Esophagus muscularis mucosa (tissue), 4 donors: ENCODE measurements around the gene RANBP17. TPM values are rescaled to one million over a fixed set of nuclear protein-coding genes. Genes with fewer than 3 reads are reported as not detected.
"Not testable (repeated sequence)": the region's sequence is repeated elsewhere in the genome, so short reads cannot be mapped to it uniquely, and the experiment has no call there.

Source experiments
- DNase-seq: peaks from one replicate; pipeline ENCODE4 v3.0.0-alpha.2; 2017; ENCODE audit errors: extremely low spot score
- H3K27ac ChIP-seq, 4 donors: fragments of 200-600 bp; sonication (generic); replicated peaks in 1 of 4; 1 replicate in 3 of 4; 2 replicates in 1 of 4; pipeline ENCODE4 v1.5.1; 2016 to 2019; ENCODE audit warnings: mild to moderate bottlenecking in 1 of 4
- H3K27me3 ChIP-seq, 4 donors: fragments of 200-600 bp; sonication (generic); one replicate each; pipeline versions ENCODE4 v1.5.1 to v1.6.0; 2016 to 2019
- H3K36me3 ChIP-seq, 4 donors: fragments of 200-600 bp; sonication (generic); one replicate each; pipeline ENCODE4 v1.5.1; 2016 to 2019
- H3K4me1 ChIP-seq, 4 donors: fragments of 200-600 bp; sonication (generic); one replicate each; pipeline ENCODE4 v1.5.1; 2016 to 2019
- H3K4me3 ChIP-seq, 4 donors: fragments of 200-600 bp; sonication (generic); 1 replicate in 2 of 4; 2 replicates in 2 of 4; pipeline ENCODE4 v1.5.1; 2016 to 2019; ENCODE audit warnings: mild to moderate bottlenecking in 4 of 4, moderate library complexity in 1 of 4
- H3K9me3 ChIP-seq, 4 donors: fragments of 200-600 bp; sonication (generic); 1 replicate in 3 of 4; 2 replicates in 1 of 4; pipeline ENCODE4 v1.5.1; 2016 to 2019
- CTCF ChIP-seq, 3 experiments: fragments of 200-600 bp in 2 of 3; fragments of 450-650 bp in 1 of 3; sonication (generic) in 2 of 3; IDR thresholded peaks; one replicate each; pipeline ENCODE4 v1.5.1; 2017 to 2019; ENCODE audit warnings: antibody characterized with exemption in 3 of 3, mild to moderate bottlenecking in 2 of 3, moderate library complexity in 1 of 3
- EP300 ChIP-seq: sonication (generic); formaldehyde crosslinking; IDR thresholded peaks from one replicate; pipeline ENCODE4 v1.6.1; 2017; ENCODE audit warnings: antibody characterized with exemption
- POLR2A ChIP-seq: fragments of 450-650 bp; IDR thresholded peaks from one replicate; pipeline ENCODE4 v1.6.1; 2017; ENCODE audit warnings: antibody characterized with exemption, moderate library complexity, mild to moderate bottlenecking, low read depth
- POLR2AphosphoS5 ChIP-seq, 2 donors: sonication (generic); formaldehyde crosslinking; IDR thresholded peaks; one replicate each; pipeline ENCODE4 v1.6.1; 2017; ENCODE audit warnings: antibody characterized with exemption in 2 of 2
- WGBS: methylation state at CpG from one replicate; pipeline ENCODE4 v1.1.5; 2018; 5-methylcytosine and 5-hydroxymethylcytosine counted together
- intact Hi-C: fragments of 100-400 bp; cut with DNase I; formaldehyde crosslinking; loops from one replicate; pipeline ENCODE4 v1.15.1; 2023
- total RNA-seq, 4 donors: library from RNA; depleted of rRNA; stranded (reverse); fragments of >200 nt; gene quantifications; one replicate each; pipeline versions ENCODE4 v1.1.0 to v1.2.1, GENCODE V29; 2016

The RANBP17 gene
- total RNA-seq, 4 donors from 2014 or later = 16.4 to 28.2 (median 17.7) TPM

DNA sequence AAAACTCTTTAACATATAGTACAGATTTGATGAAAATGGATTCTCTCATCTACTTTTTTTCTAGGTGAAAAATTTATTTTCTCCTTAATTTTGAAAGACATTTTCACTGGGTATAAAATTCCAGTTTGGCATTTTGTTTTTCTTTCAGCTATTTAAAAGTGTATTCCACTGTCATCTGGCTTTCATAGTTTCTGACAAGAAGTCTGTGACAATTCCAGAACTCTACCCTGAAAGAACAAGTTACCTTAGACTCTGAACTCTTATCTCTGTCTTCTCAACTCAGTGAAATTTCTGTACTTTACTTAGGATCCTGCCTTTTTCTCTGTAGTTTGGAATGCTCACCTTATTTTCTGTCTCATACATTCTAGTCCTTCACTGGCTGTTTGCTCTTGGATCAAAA, 161.7 kb downstream of the RANBP17 start:
- DNase-seq = no peak
- intact Hi-C loops = no loop called here
- TF ChIP-seq CTCF (IDR thresholded peaks at IDR 0.05) = no peak
- no peak for TF ChIP-seq POLR2AphosphoS5 (IDR thresholded peaks at IDR 0.05)
- no peak for TF ChIP-seq POLR2A
- TF ChIP-seq EP300 = no peak

DNA sequence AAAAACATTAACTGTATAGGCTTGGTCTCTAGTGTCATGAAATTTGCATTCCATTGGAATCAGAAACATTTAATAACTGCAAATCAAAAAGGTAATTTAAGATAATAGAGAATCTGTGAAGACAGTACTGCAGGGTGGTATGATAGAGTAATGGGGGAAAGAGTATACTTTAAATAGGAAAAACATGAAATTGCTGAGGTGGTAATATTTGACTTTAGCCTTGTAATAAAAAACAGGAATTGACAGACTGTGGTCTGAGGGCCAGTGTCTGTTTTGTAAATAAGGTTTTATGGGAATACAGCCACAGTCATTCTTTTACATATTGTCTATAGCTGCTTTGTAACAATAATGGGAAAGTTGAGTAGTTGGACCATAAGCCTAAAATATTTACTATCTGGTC, 162.3 kb downstream of the RANBP17 start:
- H3K27ac ChIP-seq = no peak overlapping the region
- no peak for DNase-seq
- intact Hi-C loops = no loop called here
- no peaks in the 10 kb centered on the region for H3K36me3 ChIP-seq
- peaks cover 0 to 35% (median 21%) of the 10 kb centered on the region in 4 donors for H3K9me3 ChIP-seq
- no peaks in the 10 kb centered on the region for H3K27me3 ChIP-seq
- H3K4me1 ChIP-seq = no peaks in the 10 kb centered on the region
- TF ChIP-seq POLR2AphosphoS5 (IDR thresholded peaks at IDR 0.05) (no peak), POLR2A (no peak), CTCF (IDR thresholded peaks at IDR 0.05) (no peak), EP300 (no peak)
- no peak overlapping the region for H3K4me3 ChIP-seq

More for the DNA sequence above, 161.7 kb downstream of the RANBP17 start:
- no peaks in the 10 kb centered on the region for H3K27me3 ChIP-seq
- peaks cover 0 to 35% (median 21%) of the 10 kb centered on the region in 4 donors for H3K9me3 ChIP-seq
- no peak overlapping the region for H3K27ac ChIP-seq
- H3K4me3 ChIP-seq = no peak overlapping the region
- H3K4me1 ChIP-seq = no peaks in the 10 kb centered on the region
- no peaks in the 10 kb centered on the region for H3K36me3 ChIP-seq

DNA sequence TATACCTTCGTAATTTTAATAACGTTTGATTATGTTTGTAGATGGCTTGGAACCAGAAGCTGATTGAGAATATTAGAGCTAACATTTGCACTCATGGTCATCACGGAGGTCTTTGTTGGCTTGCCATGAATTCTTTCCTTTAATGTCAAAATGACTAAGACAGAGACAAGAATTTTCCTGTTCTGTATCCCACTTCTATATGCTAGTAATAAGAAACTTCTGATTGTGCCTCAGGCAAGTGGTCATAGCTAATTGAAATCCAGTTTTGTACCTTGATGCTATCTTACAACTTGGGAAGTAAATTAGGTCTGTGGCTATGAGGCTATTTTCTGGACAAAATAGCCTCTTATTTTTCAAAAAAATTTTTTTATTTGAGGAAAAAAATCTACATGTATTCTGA, 167.6 kb downstream of the RANBP17 start:
- no peak for DNase-seq
- no peak overlapping the region for H3K4me3 ChIP-seq
- no peak for TF ChIP-seq CTCF (IDR thresholded peaks at IDR 0.05)
- no peak for TF ChIP-seq POLR2A
- TF ChIP-seq POLR2AphosphoS5 (IDR thresholded peaks at IDR 0.05) = no peak
- no peak for TF ChIP-seq EP300
- no peaks in the 10 kb centered on the region for H3K36me3 ChIP-seq
- H3K4me1 ChIP-seq = no peaks in the 10 kb centered on the region
- intact Hi-C loops = no loop called here
- no peaks in the 10 kb centered on the region for H3K27me3 ChIP-seq
- H3K9me3 ChIP-seq = peaks cover 0 to under 1% (median 0%) of the 10 kb centered on the region in 4 donors
- H3K27ac ChIP-seq = no peak overlapping the region
- WGBS = 89% methylated on average over 3 of the region's 3 CpGs

- Histone ChIP-seq H3K4me1 (no peaks in the 10 kb centered on the region), H3K27me3 (no peaks in the 10 kb centered on the region), H3K36me3 (no peaks in the 10 kb centered on the region), H3K9me3 (no peaks in the 10 kb centered on the region), H3K27ac (no peak overlapping the region), H3K4me3 (no peak overlapping the region)
- intact Hi-C loops = no loop called here
- DNase-seq = no peak
- WGBS = 93% methylated on average over 2 of the region's 2 CpGs
- TF ChIP-seq POLR2A = no peak
- no peak for TF ChIP-seq EP300
- TF ChIP-seq CTCF (IDR thresholded peaks at IDR 0.05) = no peak
- no peak for TF ChIP-seq POLR2AphosphoS5 (IDR thresholded peaks at IDR 0.05)
Measured at GRCh38 chr5:171031977-171032376, 170.2 kb downstream of the RANBP17 start.

- intact Hi-C loops = no loop called here
Measured at GRCh38 chr5:171032435-171032973, 170.7 kb downstream of the RANBP17 start.

GRCh38 chr5:171041893-171042292, 180.1 kb downstream of the RANBP17 start:
- H3K36me3 ChIP-seq, H3K27me3 ChIP-seq, H3K9me3 ChIP-seq, intact Hi-C loops, H3K27ac ChIP-seq, H3K4me3 ChIP-seq, DNase-seq, H3K4me1 ChIP-seq: not testable (repeated sequence)
- 91% methylated on average over 2 of the region's 2 CpGs for WGBS

More at GRCh38 chr5:171032435-171032973, 170.7 kb downstream of the RANBP17 start:
- no peaks in the 10 kb centered on the region for H3K36me3 ChIP-seq
- no peaks in the 10 kb centered on the region for H3K4me1 ChIP-seq
- no peak overlapping the region for H3K27ac ChIP-seq
- no peaks in the 10 kb centered on the region for H3K27me3 ChIP-seq
- no peak overlapping the region for H3K4me3 ChIP-seq
- TF ChIP-seq POLR2A = no peak
- DNase-seq = no peak
- 91% methylated on average over 2 of the region's 2 CpGs for WGBS
- no peaks in the 10 kb centered on the region for H3K9me3 ChIP-seq
